Measurements from ENCODE around the gene CENPV. TPM values are rescaled to one million over a fixed set of nuclear protein-coding genes. Genes with fewer than 3 reads are reported as not detected.

CENPV gene
- total and polyA plus RNA-seq, 2 of the 13 experiments (the other 11 are each of a cell fraction or from before 2014, with no cell fraction given), result 193 to 292 TPM

DNA sequence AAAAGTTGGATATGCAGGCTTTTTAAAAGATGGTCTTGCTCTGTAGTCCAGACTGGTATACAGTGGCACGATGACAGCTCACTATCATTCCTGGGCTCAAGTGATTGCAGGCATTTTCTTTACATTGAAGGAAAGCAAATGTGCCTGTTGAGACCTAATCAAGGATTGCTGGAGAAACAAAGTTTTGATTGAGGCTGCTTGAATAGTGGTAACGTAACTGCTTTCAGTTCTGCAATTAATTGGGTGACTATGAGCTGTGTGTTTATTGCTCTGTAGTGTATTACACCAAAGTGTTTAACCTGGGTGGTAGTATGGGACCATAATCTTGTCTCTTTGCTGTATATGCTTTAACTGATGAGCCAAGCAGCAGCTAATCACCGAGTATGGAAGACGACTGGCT, 29.9 kb upstream of the CENPV start (continued):
- TF ChIP-seq SKI (IDR thresholded peaks at IDR 0.05; ENCODE audit: partially characterized antibody) (no peak), ZNF775 (CRISPR knock-in tag; IDR thresholded peaks at IDR 0.05; ENCODE audit: borderline replicate concordance) (no peak), ZNF549 (CRISPR knock-in tag; IDR thresholded peaks at IDR 0.05) (no peak), ZNF724P (CRISPR knock-in tag; IDR thresholded peaks at IDR 0.05; ENCODE audit: borderline replicate concordance) (no peak), POLR2AphosphoS5 (IDR thresholded peaks at IDR 0.05; ENCODE audit: low read depth, low read length) (peak; percentile 46; the same call in 1 of the 2 replicates), RBM22 (optimal IDR thresholded peaks at IDR 0.05; ENCODE audit: low read length) (peak; percentile 33), RBFOX2 (IDR thresholded peaks at IDR 0.05; ENCODE audit: low read depth, low read length) (peak; percentile 59), ZNF317 (CRISPR knock-in tag; IDR thresholded peaks at IDR 0.05) (no peak), SRSF4 (IDR thresholded peaks at IDR 0.05; ENCODE audit: low read depth, low read length, poor library complexity, severe bottlenecking) (no peak)

- DNase-seq (ENCODE audit: low spot score) (no peak), ATAC-seq (no peak), FAIRE-seq (no peak)
- Histone ChIP-seq H3K4me1 (ENCODE audit: insufficient read depth, low read length) (peaks cover 66% of the 10 kb centered on the region), H3K27ac (ENCODE audit: extremely low read length, insufficient read depth, low read length) (peak overlapping the region; percentile 92), H3K4me3 (replicated peaks in 1 of 3; ENCODE audit: insufficient read depth in 1 of 3, low read depth in 2 of 3, low read length in 3 of 3) (peak overlapping the region; percentile 77 to 97 (median 86)), H3K9me3 (ENCODE audit: low read length) (no peaks in the 10 kb centered on the region), H3K27me3 (ENCODE audit: control insufficient read depth in 1 of 2, insufficient read depth in 2 of 2, low read length in 2 of 2) (no peaks in the 10 kb centered on the region; a peak in 1 of 5 replicates), H3K4me2 (ENCODE audit: low read depth, low read length) (peak overlapping the region; percentile 98), H2AFZ (ENCODE audit: low read length) (no peak overlapping the region), H3K36me3 (replicated peaks in 1 of 2; ENCODE audit: control insufficient read depth in 1 of 2, insufficient read depth in 2 of 2, low read length in 2 of 2) (peaks cover 7 to 11% of the 10 kb centered on the region in 2 experiments; a peak in 3 of 5 replicates), H3K79me2 (ENCODE audit: insufficient read depth, low read length) (peaks cover 18% of the 10 kb centered on the region), H3K9ac (ENCODE audit: insufficient read depth, low read depth, low read length) (peak overlapping the region; percentile 94), H4K20me1 (ENCODE audit: insufficient read depth, low read length) (peaks cover 21% of the 10 kb centered on the region)
- intact Hi-C loops (cut with micrococcal nuclease; ENCODE audit: unreplicated experiment) (no loop called here), in situ Hi-C loops (cut with HindIII; ENCODE audit: extremely low pct_ligation_motif_present, low pct_unique_long_range_greater_than_20kb) (loop anchor here (5.0 kb wide), 1 partner anchor 36 kb away; the partner anchor contains the start of gene TRPV2)
- WGBS (ENCODE audit: low lambda C conversion rate), result 3% methylated on average over 14 of the region's 14 CpGs
- POLR2A ChIA-PET, result interaction anchor here (0.8 to 2.5 kb wide), 32 partner anchors 15 to 660 kb away, joined by 3 to 45 read pairs (median 6); partner anchors contain the start of genes CENPV and TRPV2
- CTCF ChIA-PET (ENCODE audit: low intra/inter-chr PET ratio, low total read pairs), result no interaction called here
- BruUV-seq (replicated peaks), result no TSS peak
- TF ChIP-seq GATAD2A (CRISPR knock-in tag; IDR thresholded peaks at IDR 0.05) (0 out of 2 replicates have a peak, but pooled peaks have one; percentile 3), NFKB2 (CRISPR knock-in tag; IDR thresholded peaks at IDR 0.05; ENCODE audit: borderline replicate concordance) (no peak), KAT7 (CRISPR knock-in tag; IDR thresholded peaks at IDR 0.05; ENCODE audit: borderline replicate concordance) (0 out of 2 replicates have a peak, but pooled peaks have one; percentile 22), SPEN (CRISPR knock-in tag; IDR thresholded peaks at IDR 0.05; ENCODE audit: low read depth) (no peak), ZNF280D (CRISPR knock-in tag; IDR thresholded peaks at IDR 0.05) (no peak), ZNF501 (CRISPR knock-in tag; IDR thresholded peaks at IDR 0.05) (no peak), REPIN1 (CRISPR knock-in tag; IDR thresholded peaks at IDR 0.05; ENCODE audit: borderline replicate concordance, low read depth) (no peak), MAFF (IDR thresholded peaks at IDR 0.05; ENCODE audit: low read depth, low read length) (no peak), GABPB1 (CRISPR knock-in tag; IDR thresholded peaks at IDR 0.05) (no peak), ZBTB37 (CRISPR knock-in tag; IDR thresholded peaks at IDR 0.05) (0 out of 2 replicates have a peak, but pooled peaks have one; percentile 48), ZNF253 (CRISPR knock-in tag; IDR thresholded peaks at IDR 0.05; ENCODE audit: borderline replicate concordance) (no peak), HIVEP1 (CRISPR knock-in tag; IDR thresholded peaks at IDR 0.05) (no peak), ZNF235 (CRISPR knock-in tag; IDR thresholded peaks at IDR 0.05; ENCODE audit: borderline replicate concordance) (peak; percentile 70; the same call in 1 of the 2 replicates)
Measured at GRCh38 chr17:16381496-16381820, 28.2 kb upstream of the CENPV start.

Measured in HepG2 (cell line).